Body of pancreas (tissue), 4 donors: ENCODE results near the gene CHCHD6. TPM values are rescaled to one million over a fixed set of nuclear protein-coding genes. Genes with fewer than 3 reads are reported as not detected.

ENCODE experiments used
- ATAC-seq: fragments of 150-250 bp; one replicate; pipeline ENCODE4 v1.9.1; 2016
- DNase-seq, 4 donors: peaks; one replicate each; pipeline ENCODE4 v3.0.0-alpha.2; 2019
- H3K27ac ChIP-seq, 4 donors: fragments of 200-600 bp; sonication (generic); 1 replicate in 3 of 4; 2 replicates in 1 of 4; pipeline versions ENCODE4 v1.5.1 to v1.6.1; 2016 to 2019; ENCODE audit warnings: mild to moderate bottlenecking in 1 of 4, mixed read lengths in 1 of 4, moderate library complexity in 1 of 4
- H3K27me3 ChIP-seq, 2 donors: fragments of 200-600 bp; sonication (generic); one replicate each; pipeline ENCODE4 v1.6.0; 2016; ENCODE audit warnings: mild to moderate bottlenecking in 1 of 2
- H3K36me3 ChIP-seq, 2 donors: fragments of 200-600 bp; sonication (generic); replicated peaks in 1 of 2; 2 replicates each; pipeline ENCODE4 v1.5.1; 2016; ENCODE audit warnings: low read depth in 2 of 2; ENCODE audit not compliant: insufficient read depth in 1 of 2
- H3K4me1 ChIP-seq: fragments of 200-600 bp; sonication (generic); one replicate; pipeline ENCODE4 v1.6.0; 2016
- H3K4me3 ChIP-seq, 2 donors: fragments of 200-600 bp; sonication (generic); 1 replicate in 1 of 2; 2 replicates in 1 of 2; pipeline ENCODE4 v1.5.1; 2016 to 2019
- H3K9me3 ChIP-seq, 3 donors: fragments of 200-600 bp; sonication (generic); 1 replicate in 2 of 3; 2 replicates in 1 of 3; pipeline ENCODE4 v1.5.1; 2016
- CTCF ChIP-seq, 7 experiments: fragments of 450-650 bp in 4 of 7; fragments of 200-600 bp in 3 of 7; sonication (generic) in 3 of 7; IDR thresholded peaks; one replicate each; pipeline ENCODE4 v1.5.1; 2016 to 2019; ENCODE audit warnings: antibody characterized with exemption in 7 of 7
- POLR2A ChIP-seq, 3 donors: fragments of 450-650 bp; IDR thresholded peaks; one replicate each; pipeline ENCODE4 v1.6.1; 2016; ENCODE audit warnings: antibody characterized with exemption in 3 of 3, mild to moderate bottlenecking in 2 of 3
- WGBS, 2 donors: methylation state at CpG; one replicate each; pipeline ENCODE4 v1.1.5; 2017; 5-methylcytosine and 5-hydroxymethylcytosine counted together
- intact Hi-C: fragments of 100-400 bp; cut with DNase I; formaldehyde crosslinking; loops from one replicate; pipeline ENCODE4 v1.15.1; 2023
- total RNA-seq, 2 donors: library from RNA; depleted of rRNA; stranded (reverse); fragments of >200 nt; gene quantifications; one replicate each; pipeline ENCODE4 v1.1.0, GENCODE V29; 2016

The CHCHD6 gene
- total RNA-seq, 2 donors from 2014 or later: 0.66 to 10.9 TPM

GRCh38 chr3:126883241-126883640 is 179.2 kb downstream of the CHCHD6 start:
- Histone ChIP-seq H3K27ac (no peak overlapping the region), H3K4me3 (no peak overlapping the region), H3K9me3 (no peaks in the 10 kb centered on the region), H3K36me3 (no peaks in the 10 kb centered on the region), H3K4me1 (no peaks in the 10 kb centered on the region), H3K27me3 (no peaks in the 10 kb centered on the region)
- DNase-seq: peak in 2 of 4 donors; percentile 10 to 18
- intact Hi-C loops: no loop called here
- peak; percentile 24 for ATAC-seq
- 90 to 93% methylated on average over 7 of the region's 7 CpGs for WGBS, 2 donors
- TF ChIP-seq CTCF (IDR thresholded peaks at IDR 0.05) (no peak), POLR2A (IDR thresholded peaks at IDR 0.05) (no peak)

DNA sequence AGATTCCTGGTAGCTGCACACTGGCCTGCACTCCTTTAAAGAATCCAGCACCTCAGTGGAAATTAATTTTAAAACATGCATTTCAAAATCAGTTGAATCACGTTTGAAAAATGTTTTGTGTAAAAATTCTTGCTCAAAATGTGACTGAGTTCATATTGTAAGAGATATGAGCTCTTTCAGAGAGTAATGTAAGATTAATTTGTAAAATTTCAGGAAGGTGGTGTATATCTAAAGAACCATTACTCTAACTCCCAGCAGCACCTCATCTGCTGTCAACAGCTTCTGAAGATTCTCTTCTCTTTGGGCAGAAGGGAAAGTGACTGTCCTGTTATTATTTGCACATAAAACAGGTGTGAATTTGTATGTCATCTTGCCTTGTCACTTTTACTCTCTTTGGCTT is 181.4 kb downstream of the CHCHD6 start:
- Histone ChIP-seq H3K9me3 (no peaks in the 10 kb centered on the region), H3K4me1 (no peaks in the 10 kb centered on the region), H3K4me3 (no peak overlapping the region), H3K27ac (no peak overlapping the region), H3K36me3 (no peaks in the 10 kb centered on the region), H3K27me3 (no peaks in the 10 kb centered on the region)
- TF ChIP-seq CTCF (IDR thresholded peaks at IDR 0.05) (no peak), POLR2A (IDR thresholded peaks at IDR 0.05) (no peak)
- DNase-seq (no peak), ATAC-seq (no peak)
- WGBS, 2 donors: 43 to 45% methylated on average over 1 of the region's 1 CpG
- intact Hi-C loops: no loop called here

DNA sequence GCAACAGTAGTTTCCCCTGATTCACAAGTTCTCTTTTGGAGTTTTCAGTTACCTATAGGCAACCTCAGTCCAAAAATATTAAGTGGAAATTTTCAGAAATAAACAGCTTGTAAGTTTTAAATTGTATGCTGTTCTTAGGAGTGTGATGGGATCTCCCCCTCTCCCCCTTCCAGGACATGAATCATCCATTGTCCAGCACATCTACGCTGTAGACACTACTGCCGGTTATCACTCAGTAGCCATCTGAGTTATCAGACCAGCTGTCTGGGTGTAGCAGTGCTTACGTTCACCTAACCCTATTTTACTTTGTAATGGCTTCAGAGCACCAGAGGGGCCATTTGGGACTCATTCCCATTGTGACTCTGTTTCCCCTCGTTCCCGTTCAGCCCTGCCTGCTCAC is 182.2 kb downstream of the CHCHD6 start:
- Histone ChIP-seq H3K27me3 (no peaks in the 10 kb centered on the region), H3K36me3 (no peaks in the 10 kb centered on the region), H3K27ac (no peak overlapping the region), H3K9me3 (no peaks in the 10 kb centered on the region), H3K4me1 (no peaks in the 10 kb centered on the region), H3K4me3 (no peak overlapping the region)
- DNase-seq: no peak
- intact Hi-C loops: no loop called here
- ATAC-seq: no peak
- WGBS, 2 donors: 91 to 92% methylated on average over 5 of the region's 5 CpGs
- TF ChIP-seq POLR2A (IDR thresholded peaks at IDR 0.05) (no peak), CTCF (IDR thresholded peaks at IDR 0.05) (no peak)

DNA sequence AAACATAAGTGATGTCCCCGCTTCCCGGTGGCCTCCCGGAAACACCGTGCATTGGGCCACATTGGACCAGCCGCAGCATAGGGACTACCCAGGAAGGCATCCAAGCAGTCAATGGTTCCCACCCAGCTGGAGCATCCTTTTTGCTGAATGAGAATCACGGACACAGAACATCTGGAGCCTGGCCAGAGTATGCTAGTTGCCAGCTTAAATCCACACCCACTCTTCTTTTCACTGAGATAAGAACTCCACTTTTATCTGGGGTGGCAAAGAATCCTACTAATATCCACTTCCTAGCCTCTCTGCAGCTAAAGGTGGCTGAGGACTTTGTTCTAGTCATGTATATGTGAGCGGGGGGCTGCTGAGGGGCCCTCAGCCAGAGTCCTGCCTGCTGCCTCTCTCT is 183.6 kb downstream of the CHCHD6 start:
- ATAC-seq: no peak
- H3K36me3 ChIP-seq: no peaks in the 10 kb centered on the region
- 90 to 100% methylated on average over 4 to 7 of the region's 7 CpGs for WGBS, 2 donors
- no peak overlapping the region for H3K27ac ChIP-seq
- TF ChIP-seq POLR2A (IDR thresholded peaks at IDR 0.05): no peak
- no peak for TF ChIP-seq CTCF (IDR thresholded peaks at IDR 0.05)
- DNase-seq: no peak
- no peaks in the 10 kb centered on the region for H3K27me3 ChIP-seq
- H3K4me1 ChIP-seq: no peaks in the 10 kb centered on the region
- H3K9me3 ChIP-seq: no peaks in the 10 kb centered on the region
- intact Hi-C loops: no loop called here
- no peak overlapping the region for H3K4me3 ChIP-seq

DNA sequence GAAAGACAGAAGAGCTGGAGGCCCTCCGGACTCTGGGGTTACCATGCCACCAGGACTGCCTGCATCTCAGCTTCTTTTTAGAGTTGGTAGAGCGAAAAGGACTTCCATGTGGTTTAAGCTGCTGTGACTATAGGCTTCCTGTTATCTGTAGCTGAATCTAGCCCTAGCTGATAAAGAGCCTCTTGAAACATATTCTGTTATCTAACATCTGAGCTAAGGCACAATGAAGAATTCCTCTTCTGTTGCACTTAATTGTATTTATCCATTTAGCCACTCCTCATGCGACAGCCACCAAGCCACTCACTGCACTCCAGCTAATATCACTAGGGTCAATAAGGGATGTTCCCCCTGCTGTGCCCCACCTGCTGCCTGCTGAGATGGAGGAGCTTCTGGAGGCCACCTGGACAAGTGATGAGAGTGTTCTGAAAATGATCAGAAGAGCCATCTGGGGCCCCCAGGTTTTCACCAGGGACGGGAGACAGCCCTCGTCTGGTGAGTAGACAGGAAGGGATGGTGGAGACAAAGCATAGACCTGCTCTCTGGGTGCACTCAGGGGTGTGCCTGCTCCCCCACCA is 184.2 kb downstream of the CHCHD6 start:
- H3K4me3 ChIP-seq: no peak overlapping the region
- no peaks in the 10 kb centered on the region for H3K9me3 ChIP-seq
- no peaks in the 10 kb centered on the region for H3K27me3 ChIP-seq
- H3K36me3 ChIP-seq: no peaks in the 10 kb centered on the region
- DNase-seq: no peak
- TF ChIP-seq POLR2A (IDR thresholded peaks at IDR 0.05) (no peak), CTCF (IDR thresholded peaks at IDR 0.05) (no peak)
- no peak for ATAC-seq
- 95 to 97% methylated on average over 5 of the region's 5 CpGs for WGBS, 2 donors
- H3K4me1 ChIP-seq: no peaks in the 10 kb centered on the region
- H3K27ac ChIP-seq: no peak overlapping the region
- intact Hi-C loops: no loop called here
